ENCODE results near the gene BCAP31. TPM values are rescaled to one million over a fixed set of nuclear protein-coding genes. Genes with fewer than 3 reads are reported as not detected.
"Not testable (repeated sequence)": the region's sequence is repeated elsewhere in the genome, so short reads cannot be mapped to it uniquely, and the experiment has no call there.

The BCAP31 gene
- total RNA-seq, 5 donors from 2014 or later (not counting 1 experiment from before 2014, with no cell fraction given): 90.1 to 124 (median 107) TPM

DNA sequence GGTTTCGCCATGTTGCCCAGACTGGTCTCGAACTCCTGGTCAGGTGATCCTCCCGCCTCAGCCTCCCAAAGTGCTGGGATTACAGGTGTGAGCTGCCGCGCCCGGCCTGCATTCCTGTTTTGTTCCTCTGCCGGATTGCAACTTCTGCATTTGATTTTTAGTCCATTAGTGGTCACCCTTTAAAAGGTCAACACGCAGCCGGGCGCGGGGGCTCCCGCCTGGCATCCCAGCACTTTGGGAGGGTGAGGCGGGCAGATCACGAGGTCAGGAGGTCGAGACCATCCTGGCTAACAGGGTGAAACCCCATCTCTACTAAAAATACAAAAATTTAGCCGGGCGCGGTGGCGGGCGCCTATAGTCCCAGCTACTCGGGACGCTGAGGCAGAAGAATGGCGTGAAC is 5.9 kb upstream of the BCAP31 start:
- DNase-seq; POLR2A ChIA-PET; H3K27me3 Mint-ChIP-seq; H3K9me3 Mint-ChIP-seq; H3K4me3 Mint-ChIP-seq; H3K27me3 ChIP-seq (replicated peaks in 1 of 2; ENCODE audit: control insufficient read depth in 2 of 2, extremely low read depth in 1 of 2, insufficient read depth in 2 of 2, low read length in 1 of 2); H3K36me3 ChIP-seq (ENCODE audit: control insufficient read depth in 2 of 2, extremely low read depth in 1 of 2, insufficient read depth in 1 of 2, low read length in 1 of 2); ATAC-seq (replicated peaks in 1 of 4); CTCF ChIA-PET; H3K27ac Mint-ChIP-seq; H3K4me3 ChIP-seq (ENCODE audit: control insufficient read depth in 1 of 2, extremely low read depth in 1 of 2, low read length in 1 of 2); H3K9me3 ChIP-seq; H3K27ac ChIP-seq (ENCODE audit: low read length): not testable (repeated sequence)
- H3K4me1 ChIP-seq (ENCODE audit: control insufficient read depth in 1 of 2, extremely low read depth in 1 of 2, insufficient read depth in 2 of 2, low read length in 2 of 2): peaks cover 0 to 38% of the 10 kb centered on the region in 2 experiments
- Mint-ChIP-seq H3K36me3 (peaks cover 17% of the 10 kb centered on the region), H3K4me1 (peaks cover 15 to 38% (median 23%) of the 10 kb centered on the region in 3 donors)
- WGBS (ENCODE audit: insufficient coverage): 100% methylated on average over 9 of the region's 23 CpGs

DNA sequence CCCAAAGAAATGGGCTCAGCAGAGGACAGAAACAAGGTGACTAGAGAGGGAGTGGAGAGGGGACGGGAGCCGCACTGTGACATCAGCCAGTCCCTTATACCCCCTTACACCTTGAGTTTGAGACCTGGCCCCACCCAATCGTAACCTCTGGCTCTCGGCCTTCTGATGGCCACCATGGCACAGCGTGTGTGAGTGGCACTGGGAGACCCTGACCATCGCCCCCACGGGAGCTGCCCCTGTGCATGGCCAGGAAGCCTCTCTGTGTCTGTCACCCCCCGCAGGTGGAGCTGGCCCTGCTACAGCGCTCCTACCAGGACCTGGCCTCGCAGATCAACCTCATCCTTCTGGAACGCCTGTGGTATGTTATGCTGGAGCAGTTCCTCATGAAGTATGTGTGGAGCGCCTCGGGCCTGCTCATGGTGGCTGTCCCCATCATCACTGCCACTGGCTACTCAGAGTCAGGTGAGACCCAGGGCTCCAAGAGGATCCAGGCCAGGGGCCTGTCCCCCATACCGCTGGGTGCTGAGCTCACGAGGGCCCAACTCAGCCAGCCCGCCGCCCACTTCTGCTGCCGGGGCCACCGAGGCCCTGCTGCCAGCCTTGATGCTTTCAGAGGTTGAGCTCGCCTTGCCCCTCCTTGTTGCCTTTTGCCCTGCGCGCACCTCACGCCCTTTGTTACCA is 4.9 kb upstream of the BCAP31 start:
- Histone ChIP-seq H3K36me3 (ENCODE audit: control insufficient read depth in 2 of 2, extremely low read depth in 1 of 2, insufficient read depth in 1 of 2, low read length in 1 of 2) (peaks cover 4 to 5% of the 10 kb centered on the region in 2 donors), H3K4me1 (ENCODE audit: control insufficient read depth in 1 of 2, extremely low read depth in 1 of 2, insufficient read depth in 2 of 2, low read length in 2 of 2) (peaks cover 0 to 41% of the 10 kb centered on the region in 2 experiments), H3K27me3 (replicated peaks in 1 of 2; ENCODE audit: control insufficient read depth in 2 of 2, extremely low read depth in 1 of 2, insufficient read depth in 2 of 2, low read length in 1 of 2) (no peaks in the 10 kb centered on the region), H3K27ac (ENCODE audit: low read length) (no peak overlapping the region), H3K4me3 (ENCODE audit: control insufficient read depth in 1 of 2, extremely low read depth in 1 of 2, low read length in 1 of 2) (no peak overlapping the region), H3K9me3 (no peaks in the 10 kb centered on the region)
- H3K9me3 Mint-ChIP-seq: peaks cover 5 to 6% (median 5%) of the 10 kb centered on the region in 3 donors
- peak overlapping the region; percentile 55 to 64 for H3K27ac Mint-ChIP-seq
- peaks cover 13% of the 10 kb centered on the region for H3K36me3 Mint-ChIP-seq
- ChIA-PET CTCF (no interaction called here), POLR2A (no interaction called here)
- peaks cover 15 to 33% (median 23%) of the 10 kb centered on the region in 3 donors for H3K4me1 Mint-ChIP-seq
- 94% methylated on average over 12 of the region's 23 CpGs for WGBS (ENCODE audit: insufficient coverage)
- no peak overlapping the region for H3K4me3 Mint-ChIP-seq
- no peak for DNase-seq
- ATAC-seq (replicated peaks in 1 of 4): no peak
- H3K27me3 Mint-ChIP-seq: peaks cover 0 to 3% of the 10 kb centered on the region in 2 donors

DNA sequence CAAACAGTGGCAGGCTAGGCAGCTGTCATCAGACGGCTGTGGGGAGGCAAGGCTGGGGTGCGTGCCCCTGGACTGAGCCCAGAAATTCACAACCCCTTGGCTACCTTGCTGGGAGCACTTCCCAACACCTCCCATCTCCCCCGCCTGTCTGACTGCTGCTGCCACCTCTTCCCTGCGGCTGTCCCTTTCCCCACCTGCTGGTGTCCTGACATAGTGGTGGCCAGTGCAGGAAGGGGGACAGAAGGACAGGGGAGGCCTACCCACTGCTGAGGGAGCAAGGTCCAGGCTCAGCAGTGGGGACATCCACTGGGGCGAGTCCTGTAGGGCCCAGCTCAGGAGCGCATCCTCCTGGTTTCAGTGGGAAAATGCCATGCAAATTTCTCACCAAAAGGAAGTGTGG is 3.9 kb upstream of the BCAP31 start:
- H3K4me1 Mint-ChIP-seq: peaks cover 15 to 37% (median 23%) of the 10 kb centered on the region in 3 donors
- H3K9me3 ChIP-seq: no peaks in the 10 kb centered on the region
- H3K4me3 ChIP-seq (ENCODE audit: control insufficient read depth in 1 of 2, extremely low read depth in 1 of 2, low read length in 1 of 2): no peak overlapping the region
- CTCF ChIA-PET: no interaction called here
- no peak for ATAC-seq (replicated peaks in 1 of 4)
- peaks cover 5 to 6% (median 5%) of the 10 kb centered on the region in 3 donors for H3K9me3 Mint-ChIP-seq
- peak overlapping the region; percentile 19 to 28 for H3K27ac Mint-ChIP-seq
- peaks cover 4 to 5% of the 10 kb centered on the region in 2 donors for H3K36me3 ChIP-seq (ENCODE audit: control insufficient read depth in 2 of 2, extremely low read depth in 1 of 2, insufficient read depth in 1 of 2, low read length in 1 of 2)
- H3K4me3 Mint-ChIP-seq: no peak overlapping the region
- POLR2A ChIA-PET: no interaction called here
- WGBS (ENCODE audit: insufficient coverage): 100% methylated on average over 2 of the region's 6 CpGs
- DNase-seq: no peak
- H3K27me3 ChIP-seq (replicated peaks in 1 of 2; ENCODE audit: control insufficient read depth in 2 of 2, extremely low read depth in 1 of 2, insufficient read depth in 2 of 2, low read length in 1 of 2): no peaks in the 10 kb centered on the region
- peaks cover 0 to 3% of the 10 kb centered on the region in 2 donors for H3K27me3 Mint-ChIP-seq
- no peak overlapping the region for H3K27ac ChIP-seq (ENCODE audit: low read length)
- H3K36me3 Mint-ChIP-seq: peaks cover 13% of the 10 kb centered on the region
- peaks cover 0 to 45% of the 10 kb centered on the region in 2 experiments for H3K4me1 ChIP-seq (ENCODE audit: control insufficient read depth in 1 of 2, extremely low read depth in 1 of 2, insufficient read depth in 2 of 2, low read length in 2 of 2)

DNA sequence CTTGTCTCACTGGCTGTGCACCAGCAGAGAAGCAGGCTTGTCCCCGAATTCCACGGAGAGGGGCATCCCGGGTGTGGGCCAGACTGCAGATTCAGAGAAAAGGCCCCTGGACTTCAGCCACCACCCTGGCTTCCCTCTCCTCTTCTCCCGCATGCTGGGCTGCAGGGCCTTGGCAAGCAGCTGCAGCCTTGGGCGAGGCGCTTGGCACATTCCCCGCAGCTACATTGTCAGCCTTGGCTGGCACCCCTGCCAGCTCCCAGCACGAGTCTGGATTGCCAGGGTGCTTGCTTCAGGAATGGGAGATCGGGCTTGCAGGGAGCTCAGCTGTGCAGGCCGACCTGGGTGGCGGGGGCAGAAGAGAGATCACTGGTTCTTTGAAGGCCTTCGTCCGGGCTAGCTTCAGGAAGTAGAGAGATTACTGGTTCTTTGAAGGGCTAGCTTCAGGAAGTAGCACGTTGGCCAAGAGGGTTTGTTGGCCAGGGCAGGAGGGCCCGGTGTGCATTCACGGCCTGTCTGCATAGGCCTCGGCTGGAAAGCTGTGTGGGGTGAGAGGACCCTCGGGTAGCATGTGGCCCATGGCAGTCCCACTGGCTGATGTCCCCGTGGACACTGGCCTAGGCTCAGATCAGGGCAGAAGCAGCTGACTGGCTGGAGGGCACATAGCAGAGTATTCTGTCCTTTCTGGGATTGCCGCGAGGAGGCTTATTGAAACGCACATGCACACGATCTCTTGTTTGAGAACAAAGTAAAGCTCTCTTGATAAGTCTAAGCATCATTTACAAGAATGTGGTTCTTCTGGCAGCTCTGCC is 3.1 kb upstream of the BCAP31 start:
- 25% methylated on average over 7 of the region's 23 CpGs for WGBS (ENCODE audit: insufficient coverage)
- peaks cover 20 to 44% (median 27%) of the 10 kb centered on the region in 3 donors for H3K4me1 Mint-ChIP-seq
- ChIA-PET CTCF (no interaction called here), POLR2A (no interaction called here)
- H3K9me3 ChIP-seq: no peaks in the 10 kb centered on the region
- peaks cover 4 to 8% of the 10 kb centered on the region in 2 donors for H3K36me3 ChIP-seq (ENCODE audit: control insufficient read depth in 2 of 2, extremely low read depth in 1 of 2, insufficient read depth in 1 of 2, low read length in 1 of 2)
- H3K4me3 ChIP-seq (ENCODE audit: control insufficient read depth in 1 of 2, extremely low read depth in 1 of 2, low read length in 1 of 2): peak overlapping the region in 1 of 2 donors; percentile 35
- H3K4me3 Mint-ChIP-seq: peak overlapping the region; percentile 53 to 70 (median 56)
- DNase-seq: peak in 1 of 35 experiments; percentile 3
- no peaks in the 10 kb centered on the region for H3K27me3 ChIP-seq (replicated peaks in 1 of 2; ENCODE audit: control insufficient read depth in 2 of 2, extremely low read depth in 1 of 2, insufficient read depth in 2 of 2, low read length in 1 of 2)
- peaks cover 0 to 4% of the 10 kb centered on the region in 2 donors for H3K27me3 Mint-ChIP-seq
- H3K4me1 ChIP-seq (ENCODE audit: control insufficient read depth in 1 of 2, extremely low read depth in 1 of 2, insufficient read depth in 2 of 2, low read length in 2 of 2): peaks cover 3 to 51% of the 10 kb centered on the region in 2 experiments
- H3K27ac Mint-ChIP-seq: peak overlapping the region; percentile 19 to 79
- ATAC-seq (replicated peaks in 1 of 4): no peak
- peaks cover 13% of the 10 kb centered on the region for H3K36me3 Mint-ChIP-seq
- H3K27ac ChIP-seq (ENCODE audit: low read length): peak overlapping the region; percentile 81
- H3K9me3 Mint-ChIP-seq: peaks cover 5 to 6% (median 5%) of the 10 kb centered on the region in 3 donors

- peak overlapping the region; percentile 19 to 79 for H3K27ac Mint-ChIP-seq
- peaks cover 0 to 5% of the 10 kb centered on the region in 2 donors for H3K27me3 Mint-ChIP-seq
- whole genome bisulfite sequencing (ENCODE audit: insufficient coverage): 44% methylated on average over 12 of the region's 35 CpGs
- H3K4me3 ChIP-seq (ENCODE audit: control insufficient read depth in 1 of 2, extremely low read depth in 1 of 2, low read length in 1 of 2): peak overlapping the region; percentile 33 to 35
- H3K36me3 ChIP-seq (ENCODE audit: control insufficient read depth in 2 of 2, extremely low read depth in 1 of 2, insufficient read depth in 1 of 2, low read length in 1 of 2): peaks cover 4 to 12% of the 10 kb centered on the region in 2 donors
- peak in 30 of 35 experiments; percentile 7 to 65 (median 33) for DNase-seq
- H3K4me1 Mint-ChIP-seq: peaks cover 21 to 46% (median 29%) of the 10 kb centered on the region in 3 donors
- peaks cover 10% of the 10 kb centered on the region for H3K36me3 Mint-ChIP-seq
- peak overlapping the region; percentile 81 for H3K27ac ChIP-seq (ENCODE audit: low read length)
- no peaks in the 10 kb centered on the region for H3K27me3 ChIP-seq (replicated peaks in 1 of 2; ENCODE audit: control insufficient read depth in 2 of 2, extremely low read depth in 1 of 2, insufficient read depth in 2 of 2, low read length in 1 of 2)
- POLR2A ChIA-PET: no interaction called here
- ATAC-seq (replicated peaks in 1 of 4): no peak
- H3K4me1 ChIP-seq (ENCODE audit: control insufficient read depth in 1 of 2, extremely low read depth in 1 of 2, insufficient read depth in 2 of 2, low read length in 2 of 2): peaks cover 5 to 51% of the 10 kb centered on the region in 2 experiments
- no peaks in the 10 kb centered on the region for H3K9me3 ChIP-seq
- peaks cover under 1 to 2% (median under 1%) of the 10 kb centered on the region in 3 donors for H3K9me3 Mint-ChIP-seq
- H3K4me3 Mint-ChIP-seq: peak overlapping the region; percentile 53 to 70 (median 56)
- CTCF ChIA-PET: no interaction called here
Measured at GRCh38 chrX:153726286-153727122, 2.3 kb upstream of the BCAP31 start.

- POLR2A ChIA-PET: no interaction called here
- CTCF ChIA-PET: no interaction called here
Measured at GRCh38 chrX:153725832-153726285, 1.7 kb upstream of the BCAP31 start.

More at GRCh38 chrX:153725832-153726285, 1.7 kb upstream of the BCAP31 start:
- Histone ChIP-seq H3K27me3 (replicated peaks in 1 of 2; ENCODE audit: control insufficient read depth in 2 of 2, extremely low read depth in 1 of 2, insufficient read depth in 2 of 2, low read length in 1 of 2) (no peaks in the 10 kb centered on the region), H3K4me1 (ENCODE audit: control insufficient read depth in 1 of 2, extremely low read depth in 1 of 2, insufficient read depth in 2 of 2, low read length in 2 of 2) (peaks cover 5 to 51% of the 10 kb centered on the region in 2 experiments), H3K36me3 (ENCODE audit: control insufficient read depth in 2 of 2, extremely low read depth in 1 of 2, insufficient read depth in 1 of 2, low read length in 1 of 2) (peaks cover 4 to 13% of the 10 kb centered on the region in 2 donors), H3K9me3 (no peaks in the 10 kb centered on the region), H3K4me3 (ENCODE audit: control insufficient read depth in 1 of 2, extremely low read depth in 1 of 2, low read length in 1 of 2) (peak overlapping the region; percentile 33 to 35), H3K27ac (ENCODE audit: low read length) (peak overlapping the region; percentile 81)
- 66% methylated on average over 8 of the region's 35 CpGs for WGBS (ENCODE audit: insufficient coverage)
- peak in 1 of 35 experiments; percentile 8 for DNase-seq
- H3K9me3 Mint-ChIP-seq: no peaks in the 10 kb centered on the region
- H3K4me3 Mint-ChIP-seq: peak overlapping the region; percentile 34 to 70 (median 54)
- peaks cover 6% of the 10 kb centered on the region for H3K36me3 Mint-ChIP-seq
- H3K4me1 Mint-ChIP-seq: peaks cover 18 to 39% (median 24%) of the 10 kb centered on the region in 3 donors
- no peak overlapping the region for H3K27ac Mint-ChIP-seq
- peaks cover 0 to 5% of the 10 kb centered on the region in 2 donors for H3K27me3 Mint-ChIP-seq
- no peak for ATAC-seq (replicated peaks in 1 of 4)
